Measurements from ENCODE around the gene PTPRN2. TPM values are rescaled to one million over a fixed set of nuclear protein-coding genes. Genes with fewer than 3 reads are reported as not detected.

PTPRN2 gene
- total RNA-seq, 1 donor from 2014 or later: 1.8 TPM

GRCh38 chr7:158138329-158138597, 449.4 kb downstream of the PTPRN2 start:
- Mint-ChIP-seq H3K36me3 (ENCODE audit: low read depth) (no peaks in the 10 kb centered on the region), H3K27ac (no peak overlapping the region), H3K27me3 (no peaks in the 10 kb centered on the region), H3K4me1 (no peaks in the 10 kb centered on the region), H3K9me3 (no peaks in the 10 kb centered on the region), H3K4me3 (no peak overlapping the region)
- no peak for TF ChIP-seq CTCF (IDR thresholded peaks at IDR 0.05)
- intact Hi-C loops (cut with micrococcal nuclease): no loop called here
- DNase-seq: no peak
- ATAC-seq (ENCODE audit: low read depth): no peak
- POLR2A ChIA-PET: no interaction called here
- CTCF ChIA-PET: no interaction called here

DNA sequence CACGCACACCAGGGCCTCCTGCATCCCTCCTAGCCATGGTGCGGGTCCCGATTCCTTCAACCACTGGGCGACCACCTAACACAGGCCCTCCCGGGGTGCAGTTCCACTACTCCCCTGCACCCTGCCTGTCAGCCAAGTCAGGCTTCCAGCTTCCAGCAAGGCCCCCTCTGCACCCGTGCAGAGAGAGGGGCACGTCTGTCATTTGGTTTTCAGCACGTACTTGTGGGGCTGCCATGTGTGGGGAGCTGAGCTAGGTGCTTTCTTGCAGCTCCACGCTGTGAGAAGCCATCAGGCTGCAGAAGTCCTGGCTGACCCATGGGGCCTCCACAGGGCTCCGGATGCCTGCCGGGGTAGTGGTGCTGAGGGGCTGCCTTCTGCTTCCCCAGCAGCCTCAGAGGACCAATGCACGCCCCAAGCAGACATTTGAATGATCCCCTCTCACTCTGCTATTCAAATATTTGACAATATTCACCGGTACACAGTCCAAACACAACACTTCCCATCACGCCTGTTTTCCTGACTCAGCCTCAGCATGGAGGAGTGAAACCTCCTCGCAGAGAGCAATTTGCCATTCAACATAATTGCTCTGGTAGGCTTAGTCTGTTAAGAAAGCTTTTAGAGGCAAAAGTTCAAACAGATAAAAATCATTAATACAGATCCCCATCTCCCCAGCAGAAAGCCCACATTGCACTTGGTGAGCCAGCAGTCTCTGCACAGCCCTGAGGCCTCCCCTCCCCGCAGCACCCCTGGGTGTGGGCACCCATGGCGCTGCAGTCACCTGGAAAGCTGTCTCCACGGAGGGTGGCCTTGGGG, 449.9 kb downstream of the PTPRN2 start:
- no peak for DNase-seq
- Mint-ChIP-seq H3K27ac (no peak overlapping the region), H3K27me3 (no peaks in the 10 kb centered on the region), H3K4me3 (no peak overlapping the region), H3K4me1 (no peaks in the 10 kb centered on the region), H3K9me3 (no peaks in the 10 kb centered on the region), H3K36me3 (ENCODE audit: low read depth) (no peaks in the 10 kb centered on the region)
- POLR2A ChIA-PET: no interaction called here
- intact Hi-C loops (cut with micrococcal nuclease): no loop called here
- no peak for ATAC-seq (ENCODE audit: low read depth)
- TF ChIP-seq CTCF (IDR thresholded peaks at IDR 0.05): no peak
- CTCF ChIA-PET: no interaction called here

DNA sequence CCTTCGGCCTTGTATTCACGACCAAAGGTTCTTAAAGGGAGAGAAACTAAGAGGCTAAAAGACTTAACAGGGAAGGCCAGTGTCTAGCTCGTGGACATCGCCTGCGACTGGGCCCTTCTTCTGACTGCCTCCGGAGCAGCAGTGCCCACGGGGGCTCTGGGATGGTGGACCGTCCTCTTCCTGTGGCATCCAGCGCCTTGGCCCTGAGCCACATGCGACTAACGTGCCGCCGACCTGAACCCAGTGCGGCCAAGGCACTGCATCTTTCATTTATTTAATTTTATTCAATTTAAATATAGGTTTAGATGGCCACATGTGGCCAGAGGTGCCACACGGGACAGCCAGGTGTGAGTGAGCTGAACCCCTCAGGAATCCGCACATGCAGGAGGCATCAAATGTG, 451.7 kb downstream of the PTPRN2 start:
- DNase-seq (no peak), ATAC-seq (ENCODE audit: low read depth) (no peak)
- no peak for TF ChIP-seq CTCF (IDR thresholded peaks at IDR 0.05)
- H3K4me3 Mint-ChIP-seq: no peak overlapping the region
- H3K4me1 Mint-ChIP-seq: no peaks in the 10 kb centered on the region
- POLR2A ChIA-PET: no interaction called here
- no peaks in the 10 kb centered on the region for H3K9me3 Mint-ChIP-seq
- no peaks in the 10 kb centered on the region for H3K36me3 Mint-ChIP-seq (ENCODE audit: low read depth)
- no peak overlapping the region for H3K27ac Mint-ChIP-seq
- no peaks in the 10 kb centered on the region for H3K27me3 Mint-ChIP-seq
- CTCF ChIA-PET: no interaction called here
- intact Hi-C loops (cut with micrococcal nuclease): no loop called here

- intact Hi-C loops (cut with micrococcal nuclease): no loop called here
- Mint-ChIP-seq H3K27ac (no peak overlapping the region), H3K9me3 (no peaks in the 10 kb centered on the region), H3K4me1 (no peaks in the 10 kb centered on the region), H3K36me3 (ENCODE audit: low read depth) (no peaks in the 10 kb centered on the region), H3K4me3 (no peak overlapping the region), H3K27me3 (no peaks in the 10 kb centered on the region)
- no peak for ATAC-seq (ENCODE audit: low read depth)
- DNase-seq: no peak
- CTCF ChIA-PET: no interaction called here
- no peak for TF ChIP-seq CTCF (IDR thresholded peaks at IDR 0.05)
- POLR2A ChIA-PET: no interaction called here
These were observed 452.8 kb downstream of the PTPRN2 start for GRCh38 chr7:158134824-158135223.

- no peak for TF ChIP-seq CTCF (IDR thresholded peaks at IDR 0.05)
- no peaks in the 10 kb centered on the region for H3K4me1 Mint-ChIP-seq
- ATAC-seq (ENCODE audit: low read depth) (no peak), DNase-seq (no peak)
- ChIA-PET CTCF (no interaction called here), POLR2A (no interaction called here)
- H3K36me3 Mint-ChIP-seq (ENCODE audit: low read depth): no peaks in the 10 kb centered on the region
- H3K4me3 Mint-ChIP-seq: no peak overlapping the region
- intact Hi-C loops (cut with micrococcal nuclease): no loop called here
- H3K27me3 Mint-ChIP-seq: no peaks in the 10 kb centered on the region
- no peaks in the 10 kb centered on the region for H3K9me3 Mint-ChIP-seq
- H3K27ac Mint-ChIP-seq: no peak overlapping the region
These were observed 453.9 kb downstream of the PTPRN2 start for GRCh38 chr7:158133515-158134271.
